ACC112 (cell line): ENCODE data around the gene ZNF33A.
"Not testable (repeated sequence)": the region's sequence is repeated elsewhere in the genome, so short reads cannot be mapped to it uniquely, and the experiment has no call there.

Experiments used
- H2AFZ ChIP-seq: fragments of 200-600 bp; sonication (generic); one replicate; pipeline ENCODE4 v1.6.0; 2017; ENCODE audit warnings: antibody characterized with exemption, low read length; ENCODE audit not compliant: unreplicated experiment
- H3K27ac ChIP-seq: fragments of 200-600 bp; sonication (generic); 2 replicates; pipeline ENCODE4 v1.5.1; 2014; ENCODE audit warnings: low read depth, mild to moderate bottlenecking, antibody characterized with exemption, low read length, moderate library complexity
- H3K27me3 ChIP-seq: fragments of 200-600 bp; sonication (generic); 2 replicates; pipeline ENCODE4 v1.6.1; 2014; ENCODE audit warnings: mild to moderate bottlenecking, antibody characterized with exemption, low read length, moderate library complexity, mixed read lengths; ENCODE audit not compliant: insufficient read depth
- H3K36me3 ChIP-seq: fragments of 200-600 bp; sonication (generic); 2 replicates; pipeline ENCODE4 v1.6.1; 2016; ENCODE audit warnings: mild to moderate bottlenecking, antibody characterized with exemption, low read length, moderate library complexity, mixed read lengths; ENCODE audit not compliant: insufficient read depth
- H3K4me1 ChIP-seq: fragments of 200-600 bp; sonication (generic); one replicate; pipeline ENCODE4 v1.6.1; 2016; ENCODE audit warnings: low read length, mixed read lengths; ENCODE audit not compliant: insufficient read depth, unreplicated experiment, control insufficient read depth
- H3K4me3 ChIP-seq: fragments of 200-600 bp; sonication (generic); 2 replicates; pipeline ENCODE4 v1.5.1; 2014; ENCODE audit warnings: mild to moderate bottlenecking, low read depth, low read length
- H3K79me2 ChIP-seq: fragments of 200-600 bp; sonication (generic); one replicate; pipeline ENCODE4 v1.6.0; 2016; ENCODE audit warnings: low read length; ENCODE audit not compliant: control insufficient read depth, unreplicated experiment, insufficient read depth

The ZNF33A gene

GRCh38 chr10:38010119-38010903, at the start of gene ZNF33A:
Gene ZNF33A, plus strand, starts transcription at chr10:38010675. Its CDS starts 1,667 bp downstream, at chr10:38012342.
- peaks cover 5% of the 10 kb centered on the region for H3K4me1 ChIP-seq
- H3K79me2 ChIP-seq, result peaks cover 9% of the 10 kb centered on the region
- peak within 1 kb of the TSS; percentile 88 for H3K27ac ChIP-seq
- H2AFZ ChIP-seq, result peak within 1 kb of the TSS; percentile 45
- no peaks in the 10 kb centered on the region for H3K36me3 ChIP-seq
- peak within 1 kb of the TSS; percentile 73 for H3K4me3 ChIP-seq
- no peaks in the 10 kb centered on the region for H3K27me3 ChIP-seq

DNA sequence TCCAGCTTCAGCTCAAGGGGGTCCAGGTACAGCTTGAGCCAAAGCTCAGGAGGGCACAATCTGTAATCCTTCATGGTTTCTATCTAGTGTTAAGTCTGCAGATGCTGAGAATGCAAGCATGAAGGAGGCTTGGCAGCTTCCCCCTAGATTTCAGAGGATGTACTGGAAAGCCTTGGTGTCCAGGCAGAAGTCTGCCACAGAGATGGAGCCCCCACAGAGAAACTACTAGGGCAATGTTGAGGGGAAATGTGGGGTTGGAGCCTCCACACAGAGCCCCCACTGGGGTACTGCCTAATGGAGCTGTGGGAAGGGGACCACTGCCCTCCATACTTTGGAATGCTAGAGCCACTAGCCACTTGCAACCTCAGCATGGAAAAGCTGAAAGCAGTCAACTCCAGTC, 45.5 kb upstream of the ZNF33A start:
- Histone ChIP-seq H3K4me3 (no peak overlapping the region), H3K79me2 (no peaks in the 10 kb centered on the region), H3K27me3 (no peaks in the 10 kb centered on the region), H3K4me1 (no peaks in the 10 kb centered on the region), H3K27ac (no peak overlapping the region), H3K36me3 (peaks cover 32% of the 10 kb centered on the region), H2AFZ (no peak overlapping the region)

GRCh38 chr10:37972396-37972795, 38.1 kb upstream of the ZNF33A start:
- H3K27me3 ChIP-seq, result no peaks in the 10 kb centered on the region
- no peak overlapping the region for H3K27ac ChIP-seq
- no peak overlapping the region for H2AFZ ChIP-seq
- peaks cover 20% of the 10 kb centered on the region for H3K79me2 ChIP-seq
- H3K4me1 ChIP-seq, result peaks cover 10% of the 10 kb centered on the region
- H3K36me3 ChIP-seq, result peaks cover 31% of the 10 kb centered on the region
- H3K4me3 ChIP-seq, result no peak overlapping the region

- peak overlapping the region; percentile 88 for H3K4me3 ChIP-seq
- peaks cover 20% of the 10 kb centered on the region for H3K79me2 ChIP-seq
- peak overlapping the region; percentile 40 for H3K27ac ChIP-seq
- peak overlapping the region; percentile 88 for H2AFZ ChIP-seq
- peaks cover 4% of the 10 kb centered on the region; the same call in 1 of the 2 replicates for H3K36me3 ChIP-seq
- peaks cover 10% of the 10 kb centered on the region for H3K4me1 ChIP-seq
- no peaks in the 10 kb centered on the region for H3K27me3 ChIP-seq
Measured at GRCh38 chr10:37975401-37975991, 35.0 kb upstream of the ZNF33A start.

- Histone ChIP-seq H3K27me3 (no peaks in the 10 kb centered on the region), H3K36me3 (no peaks in the 10 kb centered on the region), H3K4me1 (peaks cover 10% of the 10 kb centered on the region), H3K4me3 (peak within 1 kb of the TSS; percentile 88), H3K27ac (peak within 1 kb of the TSS; percentile 40), H3K79me2 (peaks cover 20% of the 10 kb centered on the region), H2AFZ (peak within 1 kb of the TSS; percentile 91)
Measured at GRCh38 chr10:37976091-37976879, 34.2 kb upstream of the ZNF33A start, which contains the start of gene ZNF25. Gene ZNF25, minus strand, starts transcription at chr10:37976647. Its CDS starts 4,925 bp downstream, at chr10:37971722.

GRCh38 chr10:37976880-37977203, 33.6 kb upstream of the ZNF33A start:
- Histone ChIP-seq H2AFZ (peak overlapping the region; percentile 91), H3K4me1 (peaks cover 10% of the 10 kb centered on the region), H3K79me2 (peaks cover 20% of the 10 kb centered on the region), H3K27me3 (no peaks in the 10 kb centered on the region), H3K27ac (no peak overlapping the region), H3K36me3 (no peaks in the 10 kb centered on the region), H3K4me3 (peak overlapping the region; percentile 88)

DNA sequence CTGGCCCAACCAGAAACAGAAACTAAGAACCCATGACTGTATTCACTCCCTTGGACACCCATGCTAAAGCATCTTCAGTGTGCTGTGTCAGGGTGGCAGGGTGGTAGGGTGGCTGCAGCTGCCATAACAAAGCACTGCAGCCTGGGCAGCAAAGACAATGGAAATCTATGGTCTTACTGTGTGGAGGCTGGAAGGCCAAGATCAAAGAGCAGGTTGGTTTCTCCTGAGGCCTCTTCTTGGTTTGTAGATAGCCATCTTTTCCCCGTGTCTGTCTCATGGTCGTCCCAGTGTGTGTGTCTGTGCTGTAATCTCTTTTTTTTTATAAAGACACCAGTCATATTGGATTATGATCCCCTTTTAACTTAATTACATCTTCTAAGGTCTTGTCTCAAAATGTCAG, 18.8 kb upstream of the ZNF33A start:
- Histone ChIP-seq H3K79me2 (no peaks in the 10 kb centered on the region), H3K4me1 (no peaks in the 10 kb centered on the region)

GRCh38 chr10:37992083-37992482, 18.4 kb upstream of the ZNF33A start:
- Histone ChIP-seq H3K4me3 (no peak overlapping the region), H3K27ac (no peak overlapping the region)

More for the DNA sequence above, 18.8 kb upstream of the ZNF33A start:
- Histone ChIP-seq H3K4me3 (no peak overlapping the region), H2AFZ (no peak overlapping the region), H3K27me3 (peaks cover 4% of the 10 kb centered on the region; the same call in 1 of the 2 replicates), H3K27ac (no peak overlapping the region), H3K36me3 (no peaks in the 10 kb centered on the region)

DNA sequence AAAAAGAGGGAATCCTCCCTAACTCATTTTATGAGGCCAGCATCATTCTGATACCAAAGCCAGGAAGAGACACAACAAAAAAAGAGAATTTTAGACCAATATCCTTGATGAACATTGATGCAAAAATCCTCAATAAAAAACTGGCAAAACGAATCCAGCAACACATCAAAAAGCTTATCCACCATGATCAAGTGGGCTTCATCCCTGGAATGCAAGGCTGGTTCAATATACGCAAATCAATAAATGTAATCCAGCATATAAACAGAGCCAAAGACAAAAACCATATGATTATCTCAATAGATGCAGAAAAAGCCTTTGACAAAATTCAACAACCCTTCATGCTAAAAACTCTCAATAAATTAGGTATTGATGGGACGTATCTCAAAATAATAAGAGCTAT, 11.6 kb upstream of the ZNF33A start:
- not testable (repeated sequence) for H3K27ac ChIP-seq, H3K27me3 ChIP-seq, H3K36me3 ChIP-seq, H3K79me2 ChIP-seq, H3K4me1 ChIP-seq, H3K4me3 ChIP-seq, H2AFZ ChIP-seq

More at GRCh38 chr10:37992083-37992482, 18.4 kb upstream of the ZNF33A start:
- Histone ChIP-seq H3K36me3 (no peaks in the 10 kb centered on the region), H3K27me3 (peaks cover 4% of the 10 kb centered on the region; the same call in 1 of the 2 replicates), H3K4me1 (no peaks in the 10 kb centered on the region), H3K79me2 (no peaks in the 10 kb centered on the region), H2AFZ (no peak overlapping the region)

DNA sequence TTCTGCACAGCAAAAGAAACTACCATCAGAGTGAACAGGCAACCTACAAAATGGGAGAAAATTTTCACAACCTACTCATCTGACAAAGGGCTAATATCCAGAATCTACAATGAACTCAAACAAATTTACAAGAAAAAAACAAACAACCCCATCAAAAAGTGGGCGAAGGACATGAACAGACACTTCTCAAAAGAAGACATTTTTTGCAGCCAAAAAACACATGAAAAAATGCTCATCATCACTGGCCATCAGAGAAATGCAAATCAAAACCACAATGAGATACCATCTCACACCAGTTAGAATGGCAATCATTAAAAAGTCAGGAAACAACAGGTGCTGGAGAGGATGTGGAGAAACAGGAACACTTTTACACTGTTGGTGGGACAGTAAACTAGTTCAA, 10.0 kb upstream of the ZNF33A start:
- H3K36me3 ChIP-seq, H3K4me1 ChIP-seq, H2AFZ ChIP-seq, H3K27me3 ChIP-seq, H3K79me2 ChIP-seq, H3K4me3 ChIP-seq, H3K27ac ChIP-seq: not testable (repeated sequence)
